Cardiac muscle cell (in vitro differentiated cells and primary cell): ENCODE data around the gene CCDC102A. TPM values are rescaled to one million over a fixed set of nuclear protein-coding genes. Genes with fewer than 3 reads are reported as not detected.
"Not testable (repeated sequence)": the region's sequence is repeated elsewhere in the genome, so short reads cannot be mapped to it uniquely, and the experiment has no call there.

ENCODE experiments used
- DNase-seq, 2 donors: peaks; one replicate each; pipeline versions ENCODE4 v3.0.0 to v3.0.0-alpha.2; 2010 to 2017; ENCODE audit warnings: low read depth in 1 of 2, low spot score in 1 of 2
- H3K27ac ChIP-seq: fragments of 200-600 bp; sonication (generic); 2 replicates; pipeline ENCODE4 v1.5.1; 2016
- H3K27me3 ChIP-seq: fragments of 200-600 bp; sonication (generic); 2 replicates; pipeline ENCODE4 v1.6.0; 2016; ENCODE audit warnings: control low read depth
- H3K36me3 ChIP-seq: fragments of 200-600 bp; sonication (generic); 2 replicates; pipeline ENCODE4 v1.5.1; 2016; ENCODE audit warnings: control low read depth
- H3K4me1 ChIP-seq: fragments of 200-600 bp; sonication (generic); 2 replicates; pipeline ENCODE4 v1.8.1; 2017; ENCODE audit warnings: low read depth, mild to moderate bottlenecking, mixed run types
- H3K4me3 ChIP-seq: fragments of 200-600 bp; sonication (generic); 2 replicates; pipeline ENCODE4 v1.5.1; 2016; ENCODE audit warnings: mild to moderate bottlenecking
- H3K9me3 ChIP-seq: fragments of 200-600 bp; sonication (generic); 2 replicates; pipeline ENCODE4 v1.5.1; 2017; ENCODE audit warnings: low read depth, mild to moderate bottlenecking, control low read depth
- CTCF ChIP-seq: IDR thresholded peaks from 2 replicates; pipeline ENCODE4 v1.5.1; 2012; ENCODE audit warnings: low read depth, mild to moderate bottlenecking, low read length
- polyA plus RNA-seq: library from polyadenylated mRNA; unstranded; fragments of >200 nt; fragmentation: Nextera tagmentation; extraction: Ambion mirVana; gene quantifications from 2 replicates; pipeline ENCODE4 v1.2.1, GENCODE V29; 2016
- total RNA-seq: library from RNA; depleted of rRNA; stranded (reverse); fragments of >200 nt; gene quantifications from 2 replicates; pipeline ENCODE4 v1.2.3, GENCODE V29; 2016

The CCDC102A gene
- total and polyA plus RNA-seq, 2 experiments from 2014 or later = 30.1 to 51.9 TPM

- TF ChIP-seq CTCF = no peak
These were observed 32.4 kb downstream of the CCDC102A start for GRCh38 chr16:57504001-57504400.

GRCh38 chr16:57503366-57503765 lies 33.0 kb downstream of the CCDC102A start:
- DNase-seq = peak in 1 of 2 donors; percentile 41
- Histone ChIP-seq H3K27me3 (no peaks in the 10 kb centered on the region), H3K9me3 (no peaks in the 10 kb centered on the region), H3K36me3 (no peaks in the 10 kb centered on the region), H3K4me3 (no peak overlapping the region), H3K4me1 (peaks cover 74% of the 10 kb centered on the region), H3K27ac (peak overlapping the region; percentile 97)
- TF ChIP-seq CTCF = no peak

More at GRCh38 chr16:57504001-57504400, 32.4 kb downstream of the CCDC102A start:
- Histone ChIP-seq H3K27ac (peak overlapping the region; percentile 97), H3K4me3 (no peak overlapping the region), H3K4me1 (peaks cover 80% of the 10 kb centered on the region), H3K36me3 (no peaks in the 10 kb centered on the region), H3K27me3 (no peaks in the 10 kb centered on the region), H3K9me3 (no peaks in the 10 kb centered on the region)
- DNase-seq = no peak

GRCh38 chr16:57502048-57502775 lies 34.2 kb downstream of the CCDC102A start:
- TF ChIP-seq CTCF = no peak
- no peaks in the 10 kb centered on the region for H3K9me3 ChIP-seq

GRCh38 chr16:57501492-57501891 lies 34.9 kb downstream of the CCDC102A start:
- H3K9me3 ChIP-seq = no peaks in the 10 kb centered on the region
- no peaks in the 10 kb centered on the region for H3K27me3 ChIP-seq
- TF ChIP-seq CTCF = no peak
- H3K4me3 ChIP-seq = no peak overlapping the region
- peaks cover 58% of the 10 kb centered on the region for H3K4me1 ChIP-seq
- peak overlapping the region; percentile 97 for H3K27ac ChIP-seq
- no peaks in the 10 kb centered on the region for H3K36me3 ChIP-seq
- peak in 1 of 2 donors; percentile 77 for DNase-seq

More at GRCh38 chr16:57502048-57502775, 34.2 kb downstream of the CCDC102A start:
- no peak overlapping the region for H3K4me3 ChIP-seq
- H3K4me1 ChIP-seq = peaks cover 63% of the 10 kb centered on the region
- peak overlapping the region; percentile 97 for H3K27ac ChIP-seq
- no peaks in the 10 kb centered on the region for H3K36me3 ChIP-seq
- H3K27me3 ChIP-seq = no peaks in the 10 kb centered on the region
- no peak for DNase-seq

- Histone ChIP-seq H3K27ac (peak overlapping the region; percentile 97), H3K9me3 (no peaks in the 10 kb centered on the region), H3K27me3 (no peaks in the 10 kb centered on the region), H3K4me3 (no peak overlapping the region), H3K36me3 (no peaks in the 10 kb centered on the region), H3K4me1 (peaks cover 55% of the 10 kb centered on the region)
- no peak for TF ChIP-seq CTCF
- peak in 1 of 2 donors; percentile 92 for DNase-seq
These were observed 35.7 kb downstream of the CCDC102A start for GRCh38 chr16:57500578-57501111.

- not testable (repeated sequence) for H3K36me3 ChIP-seq, H3K9me3 ChIP-seq, H3K4me3 ChIP-seq, H3K27me3 ChIP-seq, DNase-seq
- Histone ChIP-seq H3K27ac (peak overlapping the region; percentile 83), H3K4me1 (peaks cover 48% of the 10 kb centered on the region)
These were observed 36.4 kb downstream of the CCDC102A start for GRCh38 chr16:57499941-57500340.
